Activated T-helper 1 cell treated with anti-CD3 and anti-CD28 coated beads, Interleukin-2, amount 50 U/mL, for 16 hours (primary cell): ENCODE data around the gene CLEC4C.

Experiments
- DNase-seq, 2 donors: peaks; one replicate each; pipeline ENCODE4 v3.0.0-alpha.2; 2020; ENCODE audit warnings: low read depth in 1 of 2, low spot score in 1 of 2

The CLEC4C gene

DNA sequence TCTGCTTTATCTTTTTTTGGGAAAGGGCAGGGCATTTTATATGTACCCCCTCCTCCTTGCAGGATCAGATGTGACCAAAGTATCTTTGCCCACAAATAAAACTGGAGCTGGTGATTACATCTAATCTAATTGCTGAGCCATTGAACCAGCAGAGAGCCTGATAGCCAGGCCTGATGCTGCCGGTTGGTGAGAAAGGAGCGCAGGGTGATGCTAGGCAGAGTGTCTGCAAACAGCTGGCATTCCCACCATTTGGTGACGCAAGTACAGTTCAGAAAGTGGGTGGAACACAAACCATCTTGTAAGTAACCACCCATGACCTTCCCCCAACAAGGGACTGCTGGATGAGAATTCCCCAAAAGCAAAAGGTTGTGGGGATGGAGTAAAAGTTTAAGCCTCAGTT lies 23.2 kb downstream of the CLEC4C start:
- no peak for DNase-seq

DNA sequence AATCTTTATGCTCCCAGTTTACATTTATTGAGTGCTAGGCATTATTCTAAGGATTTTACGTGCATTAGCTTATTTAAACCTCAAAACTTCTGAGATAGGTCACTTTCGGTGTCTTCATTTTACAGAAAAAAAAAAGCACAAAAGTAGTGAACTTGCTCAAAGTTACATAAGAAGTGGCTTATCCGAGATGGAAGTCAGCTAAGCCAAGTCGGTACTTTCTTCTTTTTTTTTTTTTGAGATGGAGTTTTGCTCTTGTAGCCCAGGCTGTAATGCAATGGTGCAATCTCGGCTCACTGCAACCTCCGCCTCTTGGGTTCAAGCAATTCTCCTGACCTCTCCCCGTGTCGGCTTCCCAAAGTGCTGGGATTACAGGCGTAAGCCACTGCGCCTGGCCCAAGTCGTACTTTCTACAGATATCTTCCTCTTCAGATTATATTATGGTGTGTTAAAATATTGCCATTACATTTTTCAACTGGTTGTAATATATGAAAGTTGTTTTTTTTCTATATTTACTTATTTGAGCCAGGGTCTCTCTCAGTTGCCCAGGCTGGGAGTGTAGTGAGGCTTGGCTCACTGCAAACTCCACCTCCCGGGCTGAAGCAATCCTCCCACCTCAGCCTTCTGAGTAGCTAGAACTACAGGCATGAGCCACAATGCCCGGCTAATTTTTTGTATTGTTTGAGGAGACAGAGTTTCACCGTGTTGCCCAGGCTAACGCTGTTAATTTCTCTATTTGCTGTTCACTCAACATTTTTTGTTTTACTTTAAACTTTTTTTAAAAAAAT lies 27.0 kb downstream of the CLEC4C start:
- DNase-seq: no peak

- no peak for DNase-seq
Observed at GRCh38 chr12:7716381-7716780, 30.8 kb downstream of the CLEC4C start.

DNA sequence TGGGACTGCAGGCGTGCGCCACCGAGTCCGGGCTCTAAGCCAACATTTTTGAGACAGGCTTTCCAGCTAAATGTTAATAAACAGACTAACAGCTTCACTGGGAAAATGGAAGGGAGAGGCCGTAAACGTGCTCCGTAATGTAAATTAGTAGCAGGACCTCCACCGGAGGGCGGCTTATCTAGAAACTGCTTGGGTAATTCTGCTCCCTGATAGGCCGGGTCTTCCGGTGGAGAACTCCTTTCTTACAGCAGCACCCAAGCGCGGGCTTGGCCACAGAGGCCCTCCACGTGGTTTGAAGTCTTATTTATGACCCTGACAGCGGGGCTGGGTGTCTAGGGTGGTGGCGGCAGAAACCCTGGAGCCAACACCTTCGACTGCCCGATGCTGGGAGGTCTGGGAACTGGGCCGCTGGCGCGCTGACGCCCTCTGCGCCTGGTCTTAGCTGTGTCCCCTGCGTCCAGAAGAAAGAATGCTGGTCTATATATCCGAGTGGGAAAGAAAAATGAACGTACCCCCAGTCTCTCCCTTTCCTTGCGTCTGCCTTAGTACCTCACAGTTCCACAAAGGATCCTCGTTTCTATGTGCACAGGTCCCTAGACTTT lies 34.2 kb downstream of the CLEC4C start:
- DNase-seq: no peak

DNA sequence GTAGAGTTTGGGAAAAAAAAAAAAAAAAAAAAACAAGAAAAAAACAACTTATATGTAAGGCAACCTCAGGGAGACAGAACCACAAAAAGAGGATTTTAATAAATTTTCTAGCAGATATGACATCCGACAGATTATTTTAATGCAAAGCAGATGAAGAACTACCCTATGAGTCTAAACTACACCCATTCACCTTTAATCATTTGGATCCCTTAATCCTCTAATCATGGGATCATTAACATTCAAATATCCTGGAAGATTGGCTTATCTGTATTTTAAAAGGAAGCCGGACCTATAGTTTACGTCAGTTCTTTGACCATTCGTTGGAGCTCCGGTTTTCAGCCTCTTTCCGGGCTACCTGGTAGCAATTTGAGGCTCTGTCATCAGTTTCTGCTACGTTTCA lies 36.0 kb downstream of the CLEC4C start, which contains the start of gene DPPA3:
Gene DPPA3, plus strand, starts transcription at position 301 of the 400 bp plus-strand sequence. CDS start 138 bp downstream, outside the sequence.
- no peak for DNase-seq

DNA sequence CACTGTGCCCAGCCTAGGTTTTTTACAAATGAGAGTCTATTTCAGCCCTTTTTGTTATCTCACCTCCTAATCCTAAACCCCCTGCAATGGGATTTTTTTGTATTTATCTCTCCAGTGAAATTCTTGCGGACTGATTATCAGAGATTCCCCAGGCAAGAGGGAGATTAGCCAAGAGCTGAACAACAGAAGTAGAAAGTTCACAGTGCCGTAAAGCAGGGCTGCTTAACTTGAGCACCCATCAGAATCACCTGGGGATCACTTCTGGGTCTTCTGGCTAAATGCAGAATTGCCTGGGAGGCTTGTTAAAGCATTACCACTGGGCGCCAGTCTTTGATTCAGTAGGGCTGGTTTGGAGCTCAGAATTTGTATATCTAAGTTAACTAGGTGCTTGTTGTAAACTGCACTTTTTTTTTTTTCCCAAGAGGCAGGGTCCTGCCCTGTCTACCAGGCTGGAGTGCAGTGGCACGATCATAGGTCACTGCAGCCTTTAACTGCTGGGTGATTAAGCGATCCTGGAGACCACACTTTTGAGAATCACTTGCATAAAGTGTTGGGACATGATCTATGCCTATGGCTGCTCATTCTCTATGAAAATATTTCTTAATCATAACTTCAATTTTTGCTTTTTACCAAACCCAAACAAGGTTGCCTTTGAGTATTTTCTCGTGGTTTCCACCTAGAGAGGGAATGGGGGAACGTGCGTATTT lies 37.1 kb downstream of the CLEC4C start:
- no peak for DNase-seq

GRCh38 chr12:7705846-7706245 lies 41.3 kb downstream of the CLEC4C start:
- no peak for DNase-seq

DNA sequence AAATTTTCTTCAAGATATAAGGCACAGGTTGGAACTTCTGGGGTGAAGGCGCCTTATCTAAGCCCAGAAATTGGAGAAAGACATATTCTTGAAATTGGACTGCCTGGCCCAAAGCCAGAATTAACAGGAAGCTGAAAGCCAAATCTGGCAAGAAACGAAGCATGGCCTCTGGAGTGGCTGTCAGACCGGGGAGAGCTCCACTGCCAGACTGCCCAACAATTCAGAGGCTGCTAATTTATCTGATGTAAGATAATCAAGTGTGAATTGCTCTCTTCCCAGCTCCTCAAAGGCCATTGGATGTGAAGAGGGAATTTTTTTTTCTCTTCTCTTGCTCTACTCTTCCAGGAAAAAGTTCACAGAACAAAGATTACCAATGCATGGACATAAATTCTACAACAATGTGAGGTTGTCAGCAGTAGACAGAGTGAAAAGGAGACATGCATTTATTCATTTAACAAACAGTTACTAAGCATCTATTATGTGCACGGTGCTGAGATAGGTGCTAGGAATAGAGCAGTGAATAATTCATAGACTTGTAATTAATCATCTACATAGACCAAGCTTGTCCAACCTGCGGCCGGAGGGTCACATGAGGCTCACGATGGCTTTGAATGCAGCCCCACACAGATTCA lies 51.5 kb downstream of the CLEC4C start, which contains the start of gene GDF3:
Gene GDF3, minus strand, starts transcription at position 210 of the 632 bp plus-strand sequence. Its CDS starts 47 bp downstream, at position 163.
- no peak for DNase-seq

DNA sequence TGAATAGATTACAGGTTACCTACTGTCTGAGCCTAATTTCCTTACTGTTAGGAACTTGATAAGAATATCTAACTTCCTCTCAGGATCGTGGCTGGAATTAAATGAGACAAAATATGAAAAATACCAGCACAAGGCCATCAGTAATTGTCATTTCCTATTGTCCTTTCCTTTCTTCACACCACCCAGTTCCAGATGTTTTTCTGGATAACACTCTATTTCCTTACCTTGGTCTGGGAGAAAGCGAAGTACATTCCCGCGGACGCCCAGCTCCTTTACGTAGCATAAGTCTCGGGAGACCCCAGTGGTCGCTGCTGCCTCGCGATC lies 52.0 kb downstream of the CLEC4C start:
- DNase-seq: no peak

DNA sequence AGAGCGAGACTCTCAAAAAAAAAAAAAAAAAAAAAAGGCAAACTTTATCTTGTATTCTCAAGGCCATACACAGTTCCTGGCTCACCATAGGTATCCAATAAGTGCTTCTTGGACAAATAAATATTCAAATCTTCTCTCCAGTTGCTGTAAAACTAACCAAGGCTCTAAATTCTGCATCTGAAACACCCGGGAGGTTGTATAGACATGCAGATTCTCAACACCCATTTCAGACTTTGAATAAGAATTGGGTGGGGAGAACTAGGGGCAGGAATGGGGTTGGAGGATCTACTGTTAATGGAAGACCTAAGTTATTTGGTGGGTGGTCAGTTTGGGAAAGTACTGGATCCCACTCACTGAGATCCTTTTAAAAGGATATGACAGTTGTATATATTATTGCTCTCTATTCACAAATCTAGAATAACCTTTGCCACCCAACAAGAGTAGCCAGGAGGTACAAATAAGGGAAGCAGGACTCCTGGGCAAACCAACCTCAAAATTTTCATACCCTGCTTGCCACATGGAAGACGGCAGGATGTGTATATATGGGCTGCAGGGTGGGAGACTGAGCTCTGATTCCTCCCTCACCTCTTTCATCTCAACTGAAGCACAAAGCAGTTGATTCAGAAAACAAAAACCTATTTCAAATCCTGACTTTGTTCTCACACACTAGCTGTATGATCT lies 52.5 kb downstream of the CLEC4C start:
- no peak for DNase-seq

DNA sequence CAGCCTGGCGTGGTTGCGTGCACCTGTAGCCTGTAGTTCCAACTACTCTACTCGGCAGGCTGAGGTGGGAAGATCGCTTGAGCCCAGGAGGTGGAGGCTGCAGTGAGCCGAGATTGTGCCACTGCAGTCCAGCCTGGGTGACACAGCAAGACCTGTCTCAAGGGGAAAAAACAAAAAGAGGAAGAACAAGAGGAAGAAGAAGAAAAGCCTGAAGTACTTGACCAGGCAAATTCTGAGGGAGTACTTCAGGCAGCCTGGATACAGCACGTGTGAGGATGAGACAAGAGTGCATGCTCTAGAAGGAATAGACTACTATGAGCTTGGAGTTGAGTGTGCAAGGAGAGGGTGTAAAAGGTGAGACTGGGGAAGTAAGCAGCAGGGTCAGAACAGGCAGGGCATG lies 53.4 kb downstream of the CLEC4C start:
- DNase-seq: no peak

GRCh38 chr12:7681535-7681934 lies 65.6 kb downstream of the CLEC4C start:
- no peak for DNase-seq
